HEK293 (cell line): ENCODE data around the gene F2R.
A peak's percentile ranks its signal among the peaks of the same experiment; 100 is the strongest.

ENCODE experiments used
- CTCF ChIA-PET: fragments of 350-600 bp; formaldehyde crosslinking; extraction: SDS; loops from one replicate; lab custom pipeline; 2021; ENCODE audit warnings: antibody characterized with exemption; lab: Yijun Ruan, JAX
- POLR2A ChIA-PET: fragments of 300-600 bp; formaldehyde crosslinking; extraction: SDS; loops from one replicate; lab custom pipeline; 2020; ENCODE audit warnings: antibody characterized with exemption, inconsistent platforms; lab: Yijun Ruan, JAX
- H3K27ac ChIP-seq: fragments of 200-500 bp; sonication (Bioruptor generic); 2 replicates; pipeline ENCODE4 v1.5.1; 2014; ENCODE audit warnings: low read depth, low read length, control low read depth, inconsistent platforms; ENCODE audit errors: extremely low read depth
- H3K36me3 ChIP-seq, 2 experiments: fragments of 200-500 bp in 1 of 2; sonication (Bioruptor generic) in 1 of 2; 1 replicate in 1 of 2; 2 replicates in 1 of 2; pipeline ENCODE4 v1.5.1; 2014 to 2017; ENCODE audit warnings: inconsistent platforms in 2 of 2, low read length in 2 of 2; ENCODE audit not compliant: control insufficient read depth in 2 of 2, insufficient read depth in 1 of 2
- H3K4me1 ChIP-seq: fragments of 200-500 bp; sonication (Bioruptor generic); 2 replicates; pipeline ENCODE4 v1.5.1; 2014; ENCODE audit warnings: mild to moderate bottlenecking, low read length, inconsistent platforms; ENCODE audit not compliant: control insufficient read depth, insufficient read depth
- H3K4me3 ChIP-seq: 2 replicates; pipeline ENCODE4 v1.5.1; 2011; ENCODE audit warnings: low read depth, mild to moderate bottlenecking, control low read depth, low read length, moderate library complexity
- H3K9me3 ChIP-seq: fragments of 200-500 bp; sonication (Bioruptor generic); 2 replicates; pipeline ENCODE4 v1.5.1; 2014; ENCODE audit warnings: low read depth, low read length, inconsistent platforms; ENCODE audit not compliant: control insufficient read depth, insufficient read depth
- HOXD13 ChIP-seq: sonication (generic); formaldehyde crosslinking; IDR thresholded peaks from 2 replicates; pipeline ENCODE4 v1.8.0; 2022; ENCODE audit warnings: missing genetic modification reagents, borderline replicate concordance
- KLF1 ChIP-seq: fragments of 450-650 bp; formaldehyde crosslinking; IDR thresholded peaks from 2 replicates; pipeline ENCODE4 v1.5.1; 2016; ENCODE audit warnings: missing biosample characterization, missing genetic modification characterization
- OSR2 ChIP-seq: fragments of 450-650 bp; formaldehyde crosslinking; IDR thresholded peaks from 2 replicates; pipeline ENCODE4 v1.5.1; 2016; ENCODE audit warnings: missing biosample characterization, missing genetic modification characterization
- OVOL3 ChIP-seq: fragments of 450-650 bp; formaldehyde crosslinking; IDR thresholded peaks from 2 replicates; pipeline ENCODE4 v1.5.1; 2016; ENCODE audit warnings: missing biosample characterization, missing genetic modification characterization
- TRIM28 ChIP-seq: IDR thresholded peaks from 2 replicates; pipeline ENCODE4 v1.6.1; 2011; ENCODE audit warnings: low read length, control low read depth, borderline replicate concordance
- ZBTB44 ChIP-seq: fragments of 450-650 bp; IDR thresholded peaks from 2 replicates; pipeline ENCODE4 v1.5.1; 2018; ENCODE audit warnings: missing biosample characterization, mild to moderate bottlenecking, missing genetic modification characterization
- ZBTB49 ChIP-seq: fragments of 450-650 bp; formaldehyde crosslinking; IDR thresholded peaks from 2 replicates; pipeline ENCODE4 v1.5.1; 2016; ENCODE audit warnings: missing biosample characterization, missing genetic modification characterization, low read depth
- ZBTB6 ChIP-seq: fragments of 450-650 bp; formaldehyde crosslinking; IDR thresholded peaks from 2 replicates; pipeline ENCODE4 v1.5.1; 2017; ENCODE audit warnings: missing biosample characterization, missing genetic modification characterization
- ZNF184 ChIP-seq: fragments of 450-650 bp; IDR thresholded peaks from 2 replicates; pipeline ENCODE4 v1.5.1; 2018; ENCODE audit warnings: missing biosample characterization, mild to moderate bottlenecking, missing genetic modification characterization
- ZNF416 ChIP-seq: fragments of 450-650 bp; formaldehyde crosslinking; IDR thresholded peaks from 2 replicates; pipeline ENCODE4 v1.5.1; 2016; ENCODE audit warnings: missing biosample characterization, missing genetic modification characterization
- ZNF423 ChIP-seq: fragments of 450-650 bp; formaldehyde crosslinking; IDR thresholded peaks from 2 replicates; pipeline ENCODE4 v1.5.1; 2016; ENCODE audit warnings: missing biosample characterization, missing genetic modification characterization
- ZNF513 ChIP-seq: fragments of 450-650 bp; IDR thresholded peaks from 2 replicates; pipeline ENCODE4 v1.5.1; 2018; ENCODE audit warnings: missing biosample characterization, missing genetic modification characterization
- ZNF571 ChIP-seq: fragments of 450-650 bp; formaldehyde crosslinking; IDR thresholded peaks from 2 replicates; pipeline ENCODE4 v1.5.0; 2017; ENCODE audit warnings: missing biosample characterization, missing genetic modification characterization
- ZNF596 ChIP-seq: fragments of 450-650 bp; IDR thresholded peaks from 2 replicates; pipeline ENCODE4 v1.5.0; 2018; ENCODE audit warnings: missing biosample characterization, mild to moderate bottlenecking, missing genetic modification characterization, moderate library complexity
- ZNF623 ChIP-seq: fragments of 450-650 bp; formaldehyde crosslinking; IDR thresholded peaks from 2 replicates; pipeline ENCODE4 v1.5.1; 2016; ENCODE audit warnings: missing biosample characterization, missing genetic modification characterization
- ZNF645 ChIP-seq: fragments of 450-650 bp; formaldehyde crosslinking; IDR thresholded peaks from 2 replicates; pipeline ENCODE4; 2016; ENCODE audit warnings: missing biosample characterization, missing genetic modification characterization
- ZNF692 ChIP-seq: fragments of 450-650 bp; formaldehyde crosslinking; IDR thresholded peaks from 2 replicates; pipeline ENCODE4 v1.5.1; 2016; ENCODE audit warnings: missing biosample characterization, missing genetic modification characterization
- ZNF791 ChIP-seq: fragments of 450-650 bp; formaldehyde crosslinking; IDR thresholded peaks from 2 replicates; pipeline ENCODE4 v1.5.1; 2016; ENCODE audit warnings: missing biosample characterization, missing genetic modification characterization

F2R gene

GRCh38 chr5:76685704-76686103 is 30.2 kb upstream of the F2R start:
- Histone ChIP-seq H3K36me3 (no peaks in the 10 kb centered on the region), H3K9me3 (no peaks in the 10 kb centered on the region), H3K27ac (no peak overlapping the region), H3K4me1 (0 out of 2 replicates have a peak, but pooled peaks cover under 1% of the 10 kb centered on the region), H3K4me3 (no peak overlapping the region)
- POLR2A ChIA-PET = no interaction called here
- TF ChIP-seq ZNF623 (tag by site-specific recombination) = no peak
- TF ChIP-seq OVOL3 = no peak
- no peak for TF ChIP-seq ZBTB6 (tag by site-specific recombination)
- no peak for TF ChIP-seq ZNF423 (tag by site-specific recombination)
- no peak for TF ChIP-seq ZNF791 (tag by site-specific recombination)
- TF ChIP-seq HOXD13 (CRISPR knock-in tag) = no peak
- TF ChIP-seq ZBTB44 (tag by site-specific recombination) = no peak
- no peak for TF ChIP-seq OSR2 (tag by site-specific recombination)
- TF ChIP-seq TRIM28 = no peak
- no peak for TF ChIP-seq ZBTB49
- no peak for TF ChIP-seq ZNF596 (tag by site-specific recombination)
- no peak for TF ChIP-seq ZNF184 (tag by site-specific recombination)
- no peak for TF ChIP-seq ZNF645 (tag by site-specific recombination)
- no peak for TF ChIP-seq ZNF416 (tag by site-specific recombination)
- no peak for TF ChIP-seq KLF1
- TF ChIP-seq ZNF692 (tag by site-specific recombination) = no peak
- CTCF ChIA-PET = interaction anchor here (0.7 kb wide), 1 partner anchor 299 kb away, joined by 5 read pairs; no protein-coding TSS in a partner anchor

GRCh38 chr5:76688212-76688611 is 27.7 kb upstream of the F2R start:
- ChIA-PET POLR2A (no interaction called here), CTCF (interaction anchor here (0.7 kb wide), 1 partner anchor 87 kb away, joined by 3 read pairs; no protein-coding TSS in a partner anchor)
- no peaks in the 10 kb centered on the region for H3K9me3 ChIP-seq
- no peaks in the 10 kb centered on the region for H3K36me3 ChIP-seq
- no peak overlapping the region for H3K27ac ChIP-seq
- H3K4me1 ChIP-seq = peaks cover 5% of the 10 kb centered on the region; the same call in 1 of the 2 replicates
- TF ChIP-seq ZNF513 (tag by site-specific recombination) (peak; percentile 65), ZNF571 (tag by site-specific recombination) (no peak)
- no peak overlapping the region for H3K4me3 ChIP-seq
